GM10266 (cell line): ENCODE data around the gene ZNF862.

ENCODE experiments used
- DNase-seq: peaks from one replicate; pipeline ENCODE4 v3.0.0; 2012; ENCODE audit errors: extremely low spot score
- TF ChIP-seq, protein P1 (sequence below): IDR thresholded peaks from 2 replicates; pipeline ENCODE4 v1.5.1; 2012; ENCODE audit warnings: mild to moderate bottlenecking, low read depth; ENCODE audit not compliant: control insufficient read depth, insufficient read depth; ENCODE audit errors: missing control alignments

Gene ZNF862

DNA sequence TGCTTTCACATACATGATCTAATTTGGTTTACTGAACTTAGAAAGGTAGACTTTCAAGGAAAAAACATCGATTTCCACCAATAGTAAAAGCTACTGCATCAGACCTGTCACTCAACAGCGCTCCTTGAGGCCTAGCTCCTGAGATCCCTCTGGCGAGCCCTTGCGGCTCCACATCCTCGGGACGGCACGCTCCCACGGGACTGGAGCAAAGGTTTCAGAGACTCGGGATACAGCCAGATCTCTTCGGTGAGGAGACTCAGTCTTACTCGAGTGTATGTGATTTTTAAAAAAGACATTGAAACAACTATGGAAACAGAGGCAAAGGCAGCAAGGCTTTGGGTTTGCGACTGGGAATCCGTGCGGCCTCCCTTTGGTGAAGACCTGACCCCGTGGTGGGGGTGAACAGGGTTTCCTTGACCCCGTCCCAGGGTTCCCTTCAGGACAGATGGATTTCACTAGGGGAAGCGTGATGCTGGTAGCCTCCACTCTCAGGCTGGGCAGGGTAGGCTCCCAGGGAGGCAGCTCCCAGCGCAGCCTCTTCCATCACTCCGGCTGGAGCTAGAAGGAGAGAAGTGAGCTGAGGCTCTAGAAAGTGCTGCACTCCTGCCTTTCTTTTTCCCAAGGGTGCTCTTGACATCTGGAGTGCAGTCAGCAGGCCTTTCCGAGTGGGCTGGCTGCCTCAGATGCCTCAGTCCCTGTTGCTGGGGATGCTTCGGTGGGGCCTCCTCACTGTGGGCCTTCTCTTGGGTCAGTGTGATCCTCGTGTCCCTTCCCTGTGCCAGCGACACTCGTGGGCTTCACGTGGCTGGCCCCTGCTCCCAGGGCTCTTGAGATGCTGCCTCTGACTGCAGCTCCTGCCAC lies 29.8 kb downstream of the ZNF862 start:
- no peak for DNase-seq
- TF ChIP-seq, protein P1, sequence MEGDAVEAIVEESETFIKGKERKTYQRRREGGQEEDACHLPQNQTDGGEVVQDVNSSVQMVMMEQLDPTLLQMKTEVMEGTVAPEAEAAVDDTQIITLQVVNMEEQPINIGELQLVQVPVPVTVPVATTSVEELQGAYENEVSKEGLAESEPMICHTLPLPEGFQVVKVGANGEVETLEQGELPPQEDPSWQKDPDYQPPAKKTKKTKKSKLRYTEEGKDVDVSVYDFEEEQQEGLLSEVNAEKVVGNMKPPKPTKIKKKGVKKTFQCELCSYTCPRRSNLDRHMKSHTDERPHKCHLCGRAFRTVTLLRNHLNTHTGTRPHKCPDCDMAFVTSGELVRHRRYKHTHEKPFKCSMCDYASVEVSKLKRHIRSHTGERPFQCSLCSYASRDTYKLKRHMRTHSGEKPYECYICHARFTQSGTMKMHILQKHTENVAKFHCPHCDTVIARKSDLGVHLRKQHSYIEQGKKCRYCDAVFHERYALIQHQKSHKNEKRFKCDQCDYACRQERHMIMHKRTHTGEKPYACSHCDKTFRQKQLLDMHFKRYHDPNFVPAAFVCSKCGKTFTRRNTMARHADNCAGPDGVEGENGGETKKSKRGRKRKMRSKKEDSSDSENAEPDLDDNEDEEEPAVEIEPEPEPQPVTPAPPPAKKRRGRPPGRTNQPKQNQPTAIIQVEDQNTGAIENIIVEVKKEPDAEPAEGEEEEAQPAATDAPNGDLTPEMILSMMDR, result no peak

DNA sequence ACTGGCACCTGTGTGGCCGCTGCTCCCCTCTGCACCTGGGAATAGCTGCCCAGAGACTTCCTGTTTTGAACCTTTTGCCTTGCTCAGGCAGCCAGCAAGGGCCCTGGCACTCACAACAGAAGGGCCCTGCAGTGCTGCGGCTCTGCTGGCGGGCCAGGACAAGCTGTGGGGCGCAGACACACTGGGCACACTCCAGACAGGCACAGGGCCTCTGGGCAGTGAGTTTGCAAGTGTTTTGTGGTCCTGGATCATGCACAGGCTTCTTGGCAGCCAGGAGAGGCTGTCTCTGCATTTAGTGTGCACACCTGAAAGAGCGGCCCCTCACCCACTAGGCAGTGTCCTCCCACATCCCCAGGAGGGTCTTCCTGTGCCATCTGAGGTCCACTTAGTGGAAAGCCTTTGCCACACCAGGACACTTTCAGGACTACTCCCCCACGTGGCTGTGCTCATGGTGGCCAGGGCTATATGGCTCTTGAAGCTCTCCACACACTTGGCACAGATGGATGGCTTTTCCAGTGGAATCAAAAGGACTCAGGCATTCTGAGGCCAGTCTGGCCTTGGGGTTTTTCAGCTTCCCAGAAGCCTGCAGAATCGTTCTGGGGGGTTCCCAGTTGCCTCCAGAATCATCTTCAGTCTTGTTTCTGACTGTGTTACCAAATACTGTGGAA lies 30.6 kb downstream of the ZNF862 start:
- DNase-seq, result no peak
- TF ChIP-seq, protein P1, result no peak

DNA sequence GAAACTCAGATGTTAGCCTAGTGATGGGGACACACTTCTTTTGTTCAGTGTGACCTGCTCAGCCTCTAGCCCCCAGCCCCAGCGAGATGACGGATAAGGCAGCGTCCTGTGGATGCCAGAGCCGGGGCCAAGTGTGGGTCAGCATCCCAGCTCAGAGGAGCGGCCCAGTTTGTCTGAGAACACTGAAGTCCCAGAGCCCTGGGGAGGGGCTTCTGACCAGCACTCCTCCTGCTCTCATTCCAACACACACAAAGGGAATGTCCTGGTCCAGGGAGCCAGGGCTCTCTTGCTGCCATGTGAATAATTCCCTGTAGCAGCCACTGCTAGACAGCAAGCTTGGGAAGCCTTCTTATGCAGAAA lies 31.1 kb downstream of the ZNF862 start:
- TF ChIP-seq, protein P1, result no peak
- no peak for DNase-seq

DNA sequence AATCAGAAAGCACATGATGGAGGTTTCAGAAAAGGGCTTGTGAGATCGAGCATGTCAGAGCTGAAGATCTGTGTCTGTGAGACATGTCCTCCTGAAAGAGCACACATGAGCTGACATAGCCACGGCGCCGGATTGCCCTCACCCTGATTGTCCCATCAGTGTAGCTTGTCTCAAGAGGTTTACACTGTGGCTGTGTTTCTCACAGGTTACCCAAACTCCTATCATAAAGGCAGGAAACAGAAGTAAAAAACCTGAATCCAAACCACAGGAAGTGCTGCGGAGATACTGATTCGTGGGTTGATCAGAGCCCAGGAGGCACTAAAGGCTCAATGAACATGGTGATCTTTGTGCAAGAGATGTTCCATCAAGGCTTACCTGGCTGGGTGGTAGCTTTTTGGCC lies 31.7 kb downstream of the ZNF862 start:
- no peak for DNase-seq
- TF ChIP-seq, protein P1, result no peak

DNA sequence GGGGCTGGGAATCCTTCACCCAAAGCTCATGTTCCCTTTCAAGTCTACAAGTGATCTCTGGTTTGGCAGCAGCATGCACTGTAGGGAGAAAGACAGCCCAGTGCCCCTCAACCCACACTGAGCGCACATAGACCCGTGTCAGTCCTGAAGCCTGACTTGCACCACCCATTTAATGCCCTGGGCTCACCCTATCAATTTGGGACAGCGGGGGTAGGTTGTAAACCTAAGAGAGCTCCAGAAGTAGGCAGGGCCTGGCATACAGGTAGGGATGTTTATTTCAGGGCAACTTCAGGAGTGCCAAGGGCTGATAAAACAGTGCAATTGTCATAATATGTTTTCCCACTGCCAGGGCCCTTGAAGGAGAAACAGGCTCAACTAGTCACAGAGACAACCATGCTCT lies 32.1 kb downstream of the ZNF862 start:
- no peak for DNase-seq
- TF ChIP-seq, protein P1, result no peak

DNA sequence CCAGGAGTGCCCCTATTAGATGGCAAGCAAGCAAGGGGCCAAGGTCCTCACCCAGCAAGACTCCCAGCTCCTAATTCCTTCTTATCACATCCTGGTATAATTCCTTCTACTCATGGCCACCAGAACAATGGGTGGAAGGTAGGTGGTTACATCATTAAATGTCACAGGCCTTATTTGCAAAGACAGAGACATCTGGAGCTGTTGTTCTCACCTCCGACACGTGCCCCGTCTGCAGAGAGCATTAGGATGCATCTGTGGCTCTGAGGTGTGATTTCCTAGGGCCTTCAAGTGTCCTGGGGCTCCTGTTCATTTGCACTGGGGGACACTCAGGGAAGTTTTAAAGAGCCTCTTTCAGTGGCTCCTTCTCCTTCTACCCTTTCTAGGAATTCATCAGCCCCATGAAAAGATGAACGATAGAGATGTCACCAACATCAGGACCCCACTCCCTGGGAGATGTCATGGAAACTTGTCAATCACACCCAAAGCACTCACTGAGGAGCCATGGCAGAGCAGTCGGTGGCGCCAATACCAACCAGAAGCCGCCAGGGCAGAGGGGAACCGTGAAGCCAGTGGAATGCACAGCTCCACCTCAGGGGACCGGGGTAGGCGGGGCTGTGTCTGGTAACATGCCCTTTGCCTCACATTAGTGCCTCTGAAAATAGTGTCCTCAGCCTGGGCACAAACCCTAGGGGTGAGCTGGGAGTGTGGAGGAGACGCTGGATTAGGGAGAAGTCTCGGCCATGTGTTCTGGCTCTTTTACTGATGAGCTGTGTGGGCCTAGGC lies 32.7 kb downstream of the ZNF862 start:
- TF ChIP-seq, protein P1, result no peak
- no peak for DNase-seq

DNA sequence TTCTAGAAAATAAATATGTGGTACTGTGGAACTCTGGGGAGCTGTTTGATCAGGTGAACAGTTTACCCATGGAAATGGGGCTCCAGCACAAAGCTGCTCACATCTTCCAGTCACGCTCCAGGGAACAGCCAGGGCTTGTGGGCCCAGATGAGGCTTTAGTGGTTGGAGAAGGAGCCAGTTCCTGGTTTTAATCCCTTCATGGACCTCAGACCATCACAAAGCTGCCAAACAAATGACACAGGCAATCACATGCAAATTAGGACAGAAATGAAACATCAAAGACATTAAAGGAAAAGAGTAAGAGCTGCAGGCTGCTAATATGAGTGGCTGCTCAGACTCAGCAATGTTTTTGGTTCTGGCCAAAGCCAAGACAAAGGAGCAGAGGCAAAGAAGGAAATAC lies 33.4 kb downstream of the ZNF862 start:
- TF ChIP-seq, protein P1, result no peak

More for the DNA sequence above, 33.4 kb downstream of the ZNF862 start:
- no peak for DNase-seq
